NCI-H226 (cell line): ENCODE data around the gene CCL14.

Source experiments
- DNase-seq: peaks from one replicate; pipeline ENCODE4 v3.0.0-alpha.2; 2015

CCL14 gene

DNA sequence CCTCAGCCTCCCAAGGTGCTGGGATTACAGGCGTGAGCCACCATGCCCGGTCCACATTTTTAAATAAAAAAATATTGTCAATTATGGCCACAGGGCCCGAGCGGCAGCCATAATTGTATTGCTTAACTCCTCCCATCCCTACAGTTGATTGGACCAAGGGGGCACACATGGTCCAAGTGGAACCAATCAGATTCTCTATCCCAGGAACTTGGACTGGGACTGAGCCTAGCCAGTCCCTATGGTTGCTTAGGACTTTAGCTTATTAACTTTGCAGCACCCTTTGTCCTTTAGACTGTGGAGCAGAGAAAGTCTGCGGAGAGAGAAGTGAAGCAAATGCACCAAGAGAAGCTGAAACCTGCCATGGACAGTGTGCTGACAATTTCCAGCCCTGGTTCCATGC, 50.5 kb downstream of the CCL14 start:
- no peak for DNase-seq

DNA sequence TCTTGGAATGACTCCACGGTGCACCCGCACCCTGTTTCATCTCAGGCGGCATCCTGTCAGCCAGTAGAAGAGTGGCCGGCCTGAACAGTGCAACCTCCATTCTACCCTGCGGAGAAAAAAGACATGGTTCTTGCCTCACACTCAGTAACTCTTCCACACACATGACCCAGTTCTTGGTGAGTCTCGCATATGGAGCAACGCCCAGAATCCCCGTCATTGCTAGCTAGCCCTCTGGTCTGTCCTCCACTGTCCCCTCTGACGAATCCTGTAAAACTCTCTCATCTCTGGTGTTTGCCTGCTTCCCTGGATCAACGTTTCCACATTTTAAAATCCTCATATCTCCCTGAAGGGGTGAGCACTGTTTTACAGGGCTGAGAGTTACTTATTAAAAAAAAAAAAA, 51.8 kb downstream of the CCL14 start:
- DNase-seq, result no peak
